AG04450 (cell line): ENCODE measurements around the gene SARS2. TPM values are rescaled to one million over a fixed set of nuclear protein-coding genes. Genes with fewer than 3 reads are reported as not detected.

Experiments
- CTCF ChIA-PET: fragments of 300-600, 350-600 bp; formaldehyde crosslinking; extraction: SDS; loops from one replicate; lab custom pipeline; 2022; ENCODE audit warnings: antibody characterized with exemption, inconsistent platforms; lab: Charles Lee
- POLR2A ChIA-PET: fragments of 350-600 bp; formaldehyde crosslinking; extraction: SDS; loops from one replicate; lab custom pipeline; 2021; ENCODE audit warnings: antibody characterized with exemption, inconsistent platforms; lab: Yijun Ruan, JAX
- DNase-seq: peaks from one replicate; pipeline ENCODE4 v3.0.0-alpha.2; 2011; ENCODE audit warnings: low read depth, low spot score
- H3K27ac ChIP-seq: one replicate; pipeline ENCODE4 v1.5.1; 2012; ENCODE audit warnings: low read depth, low read length, control low read depth
- H3K27me3 ChIP-seq: one replicate; pipeline ENCODE4 v1.6.0; 2012; ENCODE audit warnings: low read length; ENCODE audit not compliant: control insufficient read depth, insufficient read depth
- H3K4me3 ChIP-seq: 2 replicates; pipeline ENCODE4 v1.5.1; 2011; ENCODE audit warnings: mild to moderate bottlenecking, low read depth, low read length, control low read depth
- H3K9me3 ChIP-seq: 2 replicates; pipeline ENCODE4 v1.5.1; 2012; ENCODE audit warnings: low read length; ENCODE audit not compliant: control insufficient read depth, insufficient read depth
- CTCF ChIP-seq: IDR thresholded peaks from 2 replicates; pipeline ENCODE4 v1.5.1; 2011; ENCODE audit warnings: low read depth, low read length, control low read depth, inconsistent platforms
- polyA plus RNA-seq: library from polyadenylated mRNA; depleted of rRNA; stranded (reverse); fragments of >200 nt; gene quantifications from 2 replicates; pipeline ENCODE4 v1.2.3, GENCODE V29; 2011

SARS2 gene
- polyA plus RNA-seq, 1 experiment, result 10.1 TPM

- ChIA-PET CTCF (interaction anchor here (0.6 kb wide), 1 partner anchor 11 kb away, joined by 3 read pairs; the partner anchor contains the start of genes MRPS12 and SARS2), POLR2A (no interaction called here)
- Histone ChIP-seq H3K27ac (no peak overlapping the region), H3K9me3 (no peaks in the 10 kb centered on the region; the same call in 1 of the 2 replicates), H3K27me3 (no peaks in the 10 kb centered on the region), H3K4me3 (no peak overlapping the region)
- no peak for DNase-seq
- TF ChIP-seq CTCF, result no peak
Observed at GRCh38 chr19:38919837-38920601, 10.5 kb downstream of the SARS2 start.

- Histone ChIP-seq H3K27ac (no peak overlapping the region), H3K9me3 (no peaks in the 10 kb centered on the region; the same call in 1 of the 2 replicates), H3K4me3 (no peak overlapping the region), H3K27me3 (no peaks in the 10 kb centered on the region)
- POLR2A ChIA-PET, result no interaction called here
- CTCF ChIA-PET, result interaction anchor here (2.9 kb wide), 1 partner anchor 12 kb away, joined by 17 read pairs; the partner anchor contains the start of genes MRPS12 and SARS2
- TF ChIP-seq CTCF, result no peak
- no peak for DNase-seq
Observed at GRCh38 chr19:38918526-38918925, 12.0 kb downstream of the SARS2 start.

- H3K9me3 ChIP-seq, result no peaks in the 10 kb centered on the region; the same call in 1 of the 2 replicates
- no peaks in the 10 kb centered on the region for H3K27me3 ChIP-seq
- ChIA-PET CTCF (interaction anchor here (2.9 kb wide), 1 partner anchor 12 kb away, joined by 17 read pairs; the partner anchor contains the start of genes MRPS12 and SARS2), POLR2A (no interaction called here)
- H3K27ac ChIP-seq, result no peak overlapping the region
- DNase-seq, result no peak
- 0 out of 2 replicates have a peak, but pooled peaks have one; percentile 16 for TF ChIP-seq CTCF
- H3K4me3 ChIP-seq, result no peak overlapping the region
Observed at GRCh38 chr19:38917921-38918491, 12.6 kb downstream of the SARS2 start.

GRCh38 chr19:38917516-38917915 lies 13.0 kb downstream of the SARS2 start:
- TF ChIP-seq CTCF, result no peak
- H3K27me3 ChIP-seq, result no peaks in the 10 kb centered on the region
- DNase-seq, result no peak
- POLR2A ChIA-PET, result interaction anchor here (0.8 kb wide), 1 partner anchor 18 kb away, joined by 3 read pairs; the partner anchor contains the start of genes NFKBIB and SIRT2
- no peak overlapping the region for H3K4me3 ChIP-seq
- no peak overlapping the region for H3K27ac ChIP-seq
- CTCF ChIA-PET, result interaction anchor here (2.9 kb wide), 1 partner anchor 13 kb away, joined by 17 read pairs; the partner anchor contains the start of genes MRPS12 and SARS2
- no peaks in the 10 kb centered on the region; the same call in 1 of the 2 replicates for H3K9me3 ChIP-seq
